ENCODE data around the gene SLC25A47. TPM values are rescaled to one million over a fixed set of nuclear protein-coding genes. Genes with fewer than 3 reads are reported as not detected.
A peak's percentile ranks its signal among the peaks of the same experiment; 100 is the strongest.

SLC25A47 gene
- total RNA-seq, 1 experiment from 2014 or later: not detected

DNA sequence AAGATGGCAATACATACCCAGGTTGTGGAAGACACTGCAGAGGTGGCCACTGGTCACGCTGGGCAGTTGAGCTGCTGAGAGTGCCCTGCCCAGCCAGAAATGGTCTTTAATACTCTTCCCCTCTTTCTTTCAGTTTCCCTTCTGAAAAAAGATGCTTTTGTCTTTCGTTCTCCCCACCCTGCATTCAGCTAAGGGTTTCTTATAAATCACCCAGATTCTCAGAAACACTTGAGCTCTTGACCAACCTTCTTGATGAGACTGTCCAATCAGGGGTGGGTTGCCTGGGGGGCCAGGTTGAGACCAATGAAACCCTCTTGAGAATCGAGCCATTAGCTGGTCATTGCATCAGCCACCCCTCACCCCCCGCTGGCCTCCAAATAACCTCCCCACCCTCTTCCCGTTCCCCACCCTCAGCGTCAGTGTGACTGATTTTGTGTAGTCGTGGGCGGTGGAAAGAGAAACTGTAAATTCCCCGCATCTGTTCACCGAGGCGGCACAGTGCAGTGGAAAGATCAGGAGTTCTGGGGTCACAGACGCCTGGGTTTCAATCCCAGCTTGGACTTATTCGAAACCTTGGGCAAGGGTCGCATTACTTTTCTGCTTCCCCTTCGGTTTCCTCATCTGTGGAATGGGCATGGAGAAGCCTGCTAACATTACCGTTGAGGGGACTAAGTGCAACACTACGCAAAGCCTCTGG lies 52.3 kb downstream of the SLC25A47 start:
- no peaks in the 10 kb centered on the region for H3K9me3 ChIP-seq (ENCODE audit: control insufficient read depth, insufficient read depth, low read depth, low read length)
- ChIA-PET CTCF (interaction anchor here (0.6 kb wide), 1 partner anchor 57 kb away, joined by 3 read pairs; no protein-coding TSS in a partner anchor), POLR2A (no interaction called here)
- H3K27ac ChIP-seq (ENCODE audit: low read length): peak overlapping the region; percentile 87
- H3K4me1 ChIP-seq (ENCODE audit: control insufficient read depth, insufficient read depth, low read length): no peaks in the 10 kb centered on the region; the same call in 1 of the 2 replicates
- no peaks in the 10 kb centered on the region for H3K27me3 ChIP-seq (ENCODE audit: control insufficient read depth, insufficient read depth, low read length)
- intact Hi-C loops (cut with micrococcal nuclease; ENCODE audit: unreplicated experiment) (loop anchor here (10.0 kb wide), 1 partner anchor 61 kb away; no protein-coding TSS in a partner anchor), in situ Hi-C loops (cut with HindIII; ENCODE audit: low pct_unique_long_range_greater_than_20kb, low sequenced_read_pairs) (no loop called here)
- no TSS peak for BruUV-seq (replicated peaks)
- no peak for ATAC-seq
- H3K36me3 ChIP-seq (ENCODE audit: control insufficient read depth, insufficient read depth, low read length): peaks cover 6% of the 10 kb centered on the region; the same call in 1 of the 2 replicates
- H3K4me3 ChIP-seq (ENCODE audit: low read depth in 2 of 2, low read length in 2 of 2): peak overlapping the region; percentile 92
- TF ChIP-seq POLR2AphosphoS5 (IDR thresholded peaks at IDR 0.05; ENCODE audit: low read depth, low read length): no peak
- TF ChIP-seq SIN3A (IDR thresholded peaks at IDR 0.05; ENCODE audit: borderline replicate concordance, insufficient read depth, low read depth, low read length): no peak
- TF ChIP-seq, protein P1, sequence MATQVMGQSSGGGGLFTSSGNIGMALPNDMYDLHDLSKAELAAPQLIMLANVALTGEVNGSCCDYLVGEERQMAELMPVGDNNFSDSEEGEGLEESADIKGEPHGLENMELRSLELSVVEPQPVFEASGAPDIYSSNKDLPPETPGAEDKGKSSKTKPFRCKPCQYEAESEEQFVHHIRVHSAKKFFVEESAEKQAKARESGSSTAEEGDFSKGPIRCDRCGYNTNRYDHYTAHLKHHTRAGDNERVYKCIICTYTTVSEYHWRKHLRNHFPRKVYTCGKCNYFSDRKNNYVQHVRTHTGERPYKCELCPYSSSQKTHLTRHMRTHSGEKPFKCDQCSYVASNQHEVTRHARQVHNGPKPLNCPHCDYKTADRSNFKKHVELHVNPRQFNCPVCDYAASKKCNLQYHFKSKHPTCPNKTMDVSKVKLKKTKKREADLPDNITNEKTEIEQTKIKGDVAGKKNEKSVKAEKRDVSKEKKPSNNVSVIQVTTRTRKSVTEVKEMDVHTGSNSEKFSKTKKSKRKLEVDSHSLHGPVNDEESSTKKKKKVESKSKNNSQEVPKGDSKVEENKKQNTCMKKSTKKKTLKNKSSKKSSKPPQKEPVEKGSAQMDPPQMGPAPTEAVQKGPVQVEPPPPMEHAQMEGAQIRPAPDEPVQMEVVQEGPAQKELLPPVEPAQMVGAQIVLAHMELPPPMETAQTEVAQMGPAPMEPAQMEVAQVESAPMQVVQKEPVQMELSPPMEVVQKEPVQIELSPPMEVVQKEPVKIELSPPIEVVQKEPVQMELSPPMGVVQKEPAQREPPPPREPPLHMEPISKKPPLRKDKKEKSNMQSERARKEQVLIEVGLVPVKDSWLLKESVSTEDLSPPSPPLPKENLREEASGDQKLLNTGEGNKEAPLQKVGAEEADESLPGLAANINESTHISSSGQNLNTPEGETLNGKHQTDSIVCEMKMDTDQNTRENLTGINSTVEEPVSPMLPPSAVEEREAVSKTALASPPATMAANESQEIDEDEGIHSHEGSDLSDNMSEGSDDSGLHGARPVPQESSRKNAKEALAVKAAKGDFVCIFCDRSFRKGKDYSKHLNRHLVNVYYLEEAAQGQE (IDR thresholded peaks at IDR 0.05; ENCODE audit: insufficient read depth in 1 of 2, low read depth in 2 of 2, low read length in 1 of 2): no peak
- TF ChIP-seq TCF7L2 (IDR thresholded peaks at IDR 0.05; ENCODE audit: low read depth, low read length): no peak
- TF ChIP-seq, protein P2, sequence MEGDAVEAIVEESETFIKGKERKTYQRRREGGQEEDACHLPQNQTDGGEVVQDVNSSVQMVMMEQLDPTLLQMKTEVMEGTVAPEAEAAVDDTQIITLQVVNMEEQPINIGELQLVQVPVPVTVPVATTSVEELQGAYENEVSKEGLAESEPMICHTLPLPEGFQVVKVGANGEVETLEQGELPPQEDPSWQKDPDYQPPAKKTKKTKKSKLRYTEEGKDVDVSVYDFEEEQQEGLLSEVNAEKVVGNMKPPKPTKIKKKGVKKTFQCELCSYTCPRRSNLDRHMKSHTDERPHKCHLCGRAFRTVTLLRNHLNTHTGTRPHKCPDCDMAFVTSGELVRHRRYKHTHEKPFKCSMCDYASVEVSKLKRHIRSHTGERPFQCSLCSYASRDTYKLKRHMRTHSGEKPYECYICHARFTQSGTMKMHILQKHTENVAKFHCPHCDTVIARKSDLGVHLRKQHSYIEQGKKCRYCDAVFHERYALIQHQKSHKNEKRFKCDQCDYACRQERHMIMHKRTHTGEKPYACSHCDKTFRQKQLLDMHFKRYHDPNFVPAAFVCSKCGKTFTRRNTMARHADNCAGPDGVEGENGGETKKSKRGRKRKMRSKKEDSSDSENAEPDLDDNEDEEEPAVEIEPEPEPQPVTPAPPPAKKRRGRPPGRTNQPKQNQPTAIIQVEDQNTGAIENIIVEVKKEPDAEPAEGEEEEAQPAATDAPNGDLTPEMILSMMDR (IDR thresholded peaks at IDR 0.05): no peak
- no peak for DNase-seq (ENCODE audit: low read depth, low spot score)

DNA sequence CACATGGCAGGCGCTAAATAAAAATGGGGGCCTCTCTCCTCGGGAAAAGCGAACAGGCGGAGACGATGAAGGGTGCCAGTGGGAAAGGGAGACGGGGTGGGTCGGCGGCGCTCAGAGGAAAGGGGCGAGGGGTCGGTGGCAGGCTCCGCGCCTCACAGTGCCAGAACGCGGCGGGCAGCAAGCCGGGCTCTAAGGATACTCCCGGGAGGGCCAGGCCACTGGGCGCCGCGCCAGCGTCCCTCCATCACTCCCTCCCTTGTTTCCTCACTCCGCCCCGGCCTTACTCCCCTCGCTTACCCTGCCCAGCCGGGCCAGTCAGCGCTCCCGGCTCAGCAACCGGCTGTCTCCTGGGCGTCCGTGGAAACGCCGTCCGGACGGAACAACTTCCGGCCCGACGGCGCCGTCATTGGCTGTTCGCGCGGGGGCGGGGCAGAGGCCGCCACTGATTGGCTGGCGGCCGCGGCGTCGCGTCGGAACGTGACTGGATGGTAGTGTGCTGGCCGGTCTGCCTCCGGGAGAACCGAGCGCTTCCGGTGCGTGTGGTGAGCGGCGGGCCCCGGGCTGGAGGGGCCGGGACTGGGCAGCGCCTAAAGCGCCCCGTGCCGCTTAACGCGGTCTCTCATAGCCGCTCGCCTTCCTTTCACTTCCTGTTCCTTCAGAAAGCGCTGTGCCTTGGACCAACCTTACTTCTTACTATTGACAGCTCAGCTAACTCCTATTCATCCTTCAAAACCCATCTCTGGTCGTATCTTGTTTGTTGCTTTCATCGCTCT lies 53.0 kb downstream of the SLC25A47 start, which contains the start of gene WDR25:
TSS of gene WDR25 (plus strand) at position 523 of the 773 bp plus-strand sequence.
- DNase-seq (ENCODE audit: low read depth, low spot score): no peak
- H3K36me3 ChIP-seq (ENCODE audit: control insufficient read depth, insufficient read depth, low read length): peaks cover 6% of the 10 kb centered on the region; the same call in 1 of the 2 replicates
- peak; percentile 56; the same call in 1 of the 2 replicates for TF ChIP-seq POLR2AphosphoS5 (IDR thresholded peaks at IDR 0.05; ENCODE audit: low read depth, low read length)
- TF ChIP-seq, protein P2 (IDR thresholded peaks at IDR 0.05): no peak
- peak; percentile 95; the same call in 1 of the 2 replicates for TF ChIP-seq SIN3A (IDR thresholded peaks at IDR 0.05; ENCODE audit: borderline replicate concordance, insufficient read depth, low read depth, low read length)
- no peak for TF ChIP-seq TCF7L2 (IDR thresholded peaks at IDR 0.05; ENCODE audit: low read depth, low read length)
- TF ChIP-seq, protein P1 (IDR thresholded peaks at IDR 0.05; ENCODE audit: insufficient read depth in 1 of 2, low read depth in 2 of 2, low read length in 1 of 2): 0 out of 4 replicates have a peak, but pooled peaks of 1 of the 2 experiments have one; percentile 37
- no TSS peak for BruUV-seq (replicated peaks)
- in situ Hi-C loops (cut with HindIII; ENCODE audit: low pct_unique_long_range_greater_than_20kb, low sequenced_read_pairs) (no loop called here), intact Hi-C loops (cut with micrococcal nuclease; ENCODE audit: unreplicated experiment) (loop anchor here (10.0 kb wide), 1 partner anchor 61 kb away; no protein-coding TSS in a partner anchor)
- peak within 1 kb of the TSS; percentile 92 for H3K4me3 ChIP-seq (ENCODE audit: low read depth in 2 of 2, low read length in 2 of 2)
- ChIA-PET CTCF (interaction anchor here (0.6 kb wide), 1 partner anchor 58 kb away, joined by 3 read pairs; no protein-coding TSS in a partner anchor), POLR2A (no interaction called here)
- no peaks in the 10 kb centered on the region for H3K27me3 ChIP-seq (ENCODE audit: control insufficient read depth, insufficient read depth, low read length)
- H3K27ac ChIP-seq (ENCODE audit: low read length): peak within 1 kb of the TSS; percentile 88
- H3K9me3 ChIP-seq (ENCODE audit: control insufficient read depth, insufficient read depth, low read depth, low read length): no peaks in the 10 kb centered on the region
- H3K4me1 ChIP-seq (ENCODE audit: control insufficient read depth, insufficient read depth, low read length): no peaks in the 10 kb centered on the region; the same call in 1 of the 2 replicates
- ATAC-seq: peak; percentile 98
